Smooth muscle cell (in vitro differentiated cells): ENCODE measurements around the gene STOML1. TPM values are rescaled to one million over a fixed set of nuclear protein-coding genes. Genes with fewer than 3 reads are reported as not detected.

Experiments
- DNase-seq: peaks from one replicate; lab custom pipeline; 2025; ENCODE audit not compliant: unreplicated experiment; lab: John Stamatoyannopoulos, UW
- H2AFZ ChIP-seq: fragments of 200-600 bp; sonication (generic); 2 replicates; pipeline ENCODE4 v1.6.0; 2016; ENCODE audit warnings: antibody characterized with exemption, low read depth, mild to moderate bottlenecking
- H3F3A ChIP-seq: fragments of 200-600 bp; sonication (generic); 2 replicates; pipeline ENCODE4 v1.6.0; 2017; ENCODE audit warnings: antibody characterized with exemption, low read depth
- H3K27ac ChIP-seq: fragments of 200-600 bp; sonication (generic); 2 replicates; pipeline ENCODE4 v1.5.1; 2016; ENCODE audit warnings: low read depth, mild to moderate bottlenecking
- H3K27me3 ChIP-seq: fragments of 200-600 bp; sonication (generic); 2 replicates; pipeline ENCODE4 v1.6.1; 2016; ENCODE audit warnings: low read depth, mild to moderate bottlenecking
- H3K36me3 ChIP-seq: fragments of 200-600 bp; sonication (generic); 2 replicates; pipeline ENCODE4 v1.5.1; 2016; ENCODE audit warnings: low read depth
- H3K4me1 ChIP-seq: fragments of 200-600 bp; sonication (generic); 2 replicates; pipeline ENCODE4 v1.5.1; 2016; ENCODE audit warnings: low read depth
- H3K4me2 ChIP-seq: fragments of 200-600 bp; sonication (generic); 2 replicates; pipeline ENCODE4 v1.6.0; 2016; ENCODE audit warnings: mild to moderate bottlenecking
- H3K4me3 ChIP-seq: fragments of 200-600 bp; sonication (generic); 2 replicates; pipeline ENCODE4 v1.5.1; 2016; ENCODE audit warnings: mild to moderate bottlenecking
- H3K79me2 ChIP-seq: fragments of 200-600 bp; sonication (generic); 2 replicates; pipeline ENCODE4 v1.6.0; 2016; ENCODE audit warnings: low read depth, mild to moderate bottlenecking
- H3K9ac ChIP-seq: fragments of 200-600 bp; sonication (generic); 2 replicates; pipeline ENCODE4 v1.6.0; 2016; ENCODE audit warnings: low read depth
- H3K9me3 ChIP-seq: fragments of 200-600 bp; sonication (generic); replicated peaks from 2 replicates; pipeline ENCODE4 v1.5.1; 2016; ENCODE audit warnings: low read depth
- H4K20me1 ChIP-seq: fragments of 200-600 bp; sonication (generic); 2 replicates; pipeline ENCODE4 v1.6.0; 2016; ENCODE audit warnings: low read depth
- CTCF ChIP-seq: fragments of 200-600 bp; sonication (generic); IDR thresholded peaks from 2 replicates; pipeline ENCODE4 v1.5.1; 2017; ENCODE audit warnings: borderline replicate concordance, mild to moderate bottlenecking, antibody characterized with exemption; ENCODE audit not compliant: insufficient read depth, poor library complexity, severe bottlenecking
- WGBS: methylation state at CpG from one replicate; pipeline ENCODE4 v1.1.7; 2016; ENCODE audit warnings: low lambda C conversion rate; 5-methylcytosine and 5-hydroxymethylcytosine counted together
- polyA plus RNA-seq: library from polyadenylated mRNA; unstranded; fragments of >200 nt; fragmentation: Nextera tagmentation; extraction: Ambion mirVana; gene quantifications from 2 replicates; pipeline ENCODE4 v1.2.1, GENCODE V29; 2016
- total RNA-seq: library from RNA; depleted of rRNA; stranded (reverse); fragments of >200 nt; gene quantifications from 2 replicates; pipeline ENCODE4 v1.2.3, GENCODE V29; 2014

Gene STOML1
- total and polyA plus RNA-seq, 2 experiments from 2014 or later, result 12.4 to 27.5 TPM

DNA sequence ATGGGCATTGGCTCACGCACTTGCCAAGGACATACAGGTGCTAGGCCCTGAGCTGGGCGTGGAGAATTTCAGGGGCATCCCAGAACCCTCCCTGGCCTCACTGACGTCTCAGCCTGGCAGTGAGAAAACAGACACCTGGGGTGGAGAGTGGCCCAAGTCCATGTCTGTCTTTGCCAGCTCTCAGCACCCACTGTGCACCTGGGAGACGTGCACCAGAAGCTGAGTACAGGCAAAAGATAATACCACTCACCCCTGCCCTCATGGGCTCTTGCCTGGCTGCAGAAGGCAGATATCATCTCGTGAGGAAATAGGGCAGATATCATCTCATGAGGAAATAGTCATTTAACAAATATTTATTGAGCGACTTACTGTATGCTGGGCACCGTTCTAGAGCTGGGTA lies 57.8 kb downstream of the STOML1 start:
- Histone ChIP-seq H3K4me2 (peak overlapping the region; percentile 60), H3K9me3 (no peaks in the 10 kb centered on the region), H3K36me3 (no peaks in the 10 kb centered on the region), H2AFZ (no peak overlapping the region), H3K9ac (no peak overlapping the region), H3K79me2 (peaks cover 74% of the 10 kb centered on the region), H4K20me1 (peaks cover 53% of the 10 kb centered on the region), H3K4me1 (peaks cover 24% of the 10 kb centered on the region), H3K4me3 (no peak overlapping the region), H3K27ac (peak overlapping the region; percentile 37), H3F3A (peaks cover 7% of the 10 kb centered on the region), H3K27me3 (no peaks in the 10 kb centered on the region)
- no peak for TF ChIP-seq CTCF
- 83% methylated on average over 7 of the region's 7 CpGs for WGBS
- DNase-seq, result no peak

DNA sequence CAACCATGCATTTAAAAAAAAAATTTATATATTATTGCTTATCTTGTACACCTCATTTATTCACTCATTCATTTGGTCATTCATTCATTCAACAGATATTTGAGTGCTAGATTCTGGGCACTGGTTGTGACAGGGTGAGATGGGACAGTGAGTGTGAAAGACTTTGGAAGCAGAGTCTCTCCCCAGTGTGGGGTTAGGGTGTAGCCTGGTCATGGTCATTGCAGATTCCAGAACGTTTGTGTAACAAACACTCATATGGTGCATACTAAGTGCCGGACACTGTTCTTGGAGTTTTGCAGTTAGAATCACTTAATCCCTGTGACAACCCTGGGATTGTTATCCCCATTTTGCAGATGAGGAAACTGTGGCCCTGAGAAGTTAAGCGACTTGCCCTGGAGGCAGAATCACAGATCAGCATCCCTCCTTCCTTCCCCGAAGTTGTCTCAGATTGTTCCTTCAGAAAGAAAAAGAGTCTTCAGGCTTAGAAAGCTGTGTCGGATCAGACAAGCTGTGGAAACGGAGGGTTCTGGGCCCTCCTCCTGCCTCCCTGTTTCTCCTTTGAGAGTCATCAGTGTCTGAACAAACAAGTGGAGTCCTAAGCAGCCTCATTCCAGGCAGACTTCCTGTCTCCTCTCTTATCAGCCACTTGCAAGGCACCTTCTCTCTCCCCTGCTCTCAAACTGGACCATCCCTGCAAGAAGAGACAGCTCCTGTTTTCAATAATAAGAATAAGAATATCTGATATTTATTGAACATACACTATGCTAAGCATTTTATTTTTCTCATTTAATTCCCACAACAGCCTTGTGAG lies 59.5 kb downstream of the STOML1 start:
- Histone ChIP-seq H3K4me1 (peaks cover 33% of the 10 kb centered on the region), H3F3A (no peaks in the 10 kb centered on the region), H3K36me3 (no peaks in the 10 kb centered on the region), H3K79me2 (peaks cover 85% of the 10 kb centered on the region), H3K27me3 (no peaks in the 10 kb centered on the region), H3K27ac (peak overlapping the region; percentile 44), H3K4me3 (no peak overlapping the region), H4K20me1 (peaks cover 70% of the 10 kb centered on the region), H3K9ac (no peak overlapping the region), H3K4me2 (peak overlapping the region; percentile 33), H2AFZ (no peak overlapping the region), H3K9me3 (no peaks in the 10 kb centered on the region)
- no peak for TF ChIP-seq CTCF
- WGBS, result 39% methylated on average over 6 of the region's 6 CpGs
- DNase-seq, result no peak

DNA sequence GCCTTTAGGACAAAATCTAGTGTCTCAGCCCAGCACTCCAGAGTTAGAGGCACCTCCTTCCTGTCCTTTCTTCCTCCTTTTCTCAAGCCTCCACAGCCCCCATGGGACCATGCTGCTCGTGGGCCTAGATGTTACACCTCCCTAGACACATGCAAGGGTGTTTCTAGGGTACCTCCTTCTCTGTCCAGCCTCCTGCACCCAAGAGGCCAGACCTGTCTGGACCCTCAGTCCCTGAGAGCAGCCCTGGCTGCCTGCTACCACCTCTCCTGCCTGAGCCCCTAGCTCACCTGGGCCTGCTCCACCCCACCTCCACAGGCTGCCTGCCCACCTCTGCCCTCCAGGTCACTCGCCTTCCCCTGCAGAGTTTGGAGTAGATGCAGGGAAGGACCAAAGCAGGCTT lies 60.7 kb downstream of the STOML1 start:
- Histone ChIP-seq H3K4me3 (no peak overlapping the region), H3K4me2 (peak overlapping the region; percentile 33), H3K9ac (peak overlapping the region; percentile 23), H4K20me1 (peaks cover 73% of the 10 kb centered on the region), H3K27me3 (no peaks in the 10 kb centered on the region), H3K27ac (peak overlapping the region; percentile 96), H3F3A (no peaks in the 10 kb centered on the region), H3K36me3 (no peaks in the 10 kb centered on the region), H3K4me1 (peaks cover 33% of the 10 kb centered on the region), H3K9me3 (no peaks in the 10 kb centered on the region), H2AFZ (no peak overlapping the region), H3K79me2 (peaks cover 83% of the 10 kb centered on the region)
- DNase-seq, result no peak
- no peak for TF ChIP-seq CTCF
- WGBS, result 98% methylated on average over 2 of the region's 2 CpGs
